Upper lobe of left lung (tissue), 4 donors: Measurements from ENCODE around the gene TAP1.

Source experiments
- EP300 ChIP-seq, 4 donors: sonication (generic); formaldehyde crosslinking; IDR thresholded peaks; one replicate each; pipeline ENCODE4 v1.5.1; 2017; ENCODE audit warnings: antibody characterized with exemption in 4 of 4, control low read depth in 2 of 4
- POLR2A ChIP-seq, 4 donors: fragments of 450-650 bp; IDR thresholded peaks; one replicate each; pipeline ENCODE4 v1.5.1; 2016 to 2017; ENCODE audit warnings: antibody characterized with exemption in 4 of 4, mild to moderate bottlenecking in 2 of 4
- TF ChIP-seq, protein P1 (sequence below), 6 experiments: fragments of 450-650 bp in 4 of 6; fragments of 200-600 bp in 2 of 6; sonication (generic) in 2 of 6; IDR thresholded peaks; one replicate each; pipeline ENCODE4 v1.5.1; 2016 to 2019; ENCODE audit warnings: antibody characterized with exemption in 6 of 6

DNA sequence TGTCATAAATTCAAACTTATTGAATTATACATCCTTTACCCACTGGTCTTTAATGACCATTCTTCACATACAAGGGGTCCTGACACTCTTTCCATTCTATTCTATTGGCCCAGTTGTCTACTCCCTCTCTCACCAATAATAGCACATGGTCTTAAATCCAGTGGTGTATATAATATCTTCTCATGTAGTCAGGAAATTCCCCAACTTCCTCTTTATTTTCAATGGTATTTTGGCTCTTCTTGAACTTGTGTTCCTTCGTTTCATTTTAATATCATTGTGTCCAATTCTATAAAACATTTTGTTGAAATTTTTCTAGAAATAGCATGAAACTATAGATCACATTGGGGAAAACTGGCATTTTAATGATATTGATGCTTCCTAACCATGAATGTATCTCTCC is 37.3 kb upstream of the TAP1 start:
- TF ChIP-seq, protein P1, sequence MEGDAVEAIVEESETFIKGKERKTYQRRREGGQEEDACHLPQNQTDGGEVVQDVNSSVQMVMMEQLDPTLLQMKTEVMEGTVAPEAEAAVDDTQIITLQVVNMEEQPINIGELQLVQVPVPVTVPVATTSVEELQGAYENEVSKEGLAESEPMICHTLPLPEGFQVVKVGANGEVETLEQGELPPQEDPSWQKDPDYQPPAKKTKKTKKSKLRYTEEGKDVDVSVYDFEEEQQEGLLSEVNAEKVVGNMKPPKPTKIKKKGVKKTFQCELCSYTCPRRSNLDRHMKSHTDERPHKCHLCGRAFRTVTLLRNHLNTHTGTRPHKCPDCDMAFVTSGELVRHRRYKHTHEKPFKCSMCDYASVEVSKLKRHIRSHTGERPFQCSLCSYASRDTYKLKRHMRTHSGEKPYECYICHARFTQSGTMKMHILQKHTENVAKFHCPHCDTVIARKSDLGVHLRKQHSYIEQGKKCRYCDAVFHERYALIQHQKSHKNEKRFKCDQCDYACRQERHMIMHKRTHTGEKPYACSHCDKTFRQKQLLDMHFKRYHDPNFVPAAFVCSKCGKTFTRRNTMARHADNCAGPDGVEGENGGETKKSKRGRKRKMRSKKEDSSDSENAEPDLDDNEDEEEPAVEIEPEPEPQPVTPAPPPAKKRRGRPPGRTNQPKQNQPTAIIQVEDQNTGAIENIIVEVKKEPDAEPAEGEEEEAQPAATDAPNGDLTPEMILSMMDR (IDR thresholded peaks at IDR 0.05): no peak
- TF ChIP-seq POLR2A (IDR thresholded peaks at IDR 0.05): no peak
- no peak for TF ChIP-seq EP300 (IDR thresholded peaks at IDR 0.05)
